GM12878 (cell line): ENCODE measurements around the gene CHD1L. TPM values are rescaled to one million over a fixed set of nuclear protein-coding genes. Genes with fewer than 3 reads are reported as not detected.

Source experiments
- ATAC-seq: fragments of 200-7000 bp; cut with Tn5 transposase; 3 replicates; pipeline ENCODE4 v1.9.1; 2020; ENCODE audit warnings: mild to moderate bottlenecking, moderate library complexity
- BruUV-seq: library from RNA; stranded (reverse); fragments of 400-500 nt; replicated peaks from 2 replicates; lab custom pipeline; 2021; lab: Mats Ljungman, UMichigan
- CTCF ChIA-PET: fragments of 300-600 bp; sonication (Branson Sonifier 250); formaldehyde crosslinking; extraction: SDS; loops from one replicate; lab custom pipeline; 2021; ENCODE audit warnings: inconsistent platforms; lab: Yijun Ruan, JAX
- POLR2A ChIA-PET: fragments of 350-600 bp; formaldehyde crosslinking; extraction: SDS; loops from one replicate; lab custom pipeline; 2021; ENCODE audit warnings: inconsistent platforms; lab: Charles Lee
- RAD21 ChIA-PET: fragments of 300-600 bp; sonication (Branson Sonifier 250); formaldehyde crosslinking; loops from one replicate; lab custom pipeline; 2023; ENCODE audit warnings: antibody characterized with exemption; ENCODE audit not compliant: unreplicated experiment; lab: Charles Lee
- SMC1A ChIA-PET: fragments of 300-600 bp; sonication (Branson Sonifier 250); formaldehyde crosslinking; loops from one replicate; lab custom pipeline; 2023; ENCODE audit not compliant: unreplicated experiment, uncharacterized antibody; lab: Charles Lee
- DNase-seq: peaks from one replicate; pipeline ENCODE4 v3.0.0-alpha.2; 2011; ENCODE audit warnings: low read depth, low spot score
- FAIRE-seq: peaks from 3 replicates; lab custom pipeline; 2011; peaks lifted over from hg19 to GRCh38; lab: Jason Lieb, UNC
- H2AFZ ChIP-seq: 2 replicates; pipeline ENCODE4 v1.6.0; 2011; ENCODE audit warnings: low read depth, low read length, control low read depth; ENCODE audit not compliant: control insufficient read depth
- H3K27ac ChIP-seq: 2 replicates; pipeline ENCODE4 v1.5.1; 2011; ENCODE audit warnings: control low read depth; ENCODE audit not compliant: control insufficient read depth, insufficient read depth
- H3K27me3 ChIP-seq, 2 experiments: replicated peaks in 1 of 2; 2 replicates each; pipeline versions ENCODE4 v1.6.0 to v1.6.1; 2011; ENCODE audit warnings: low read length in 1 of 2; ENCODE audit not compliant: control insufficient read depth in 2 of 2, insufficient read depth in 2 of 2
- H3K36me3 ChIP-seq, 2 experiments: 2 replicates each; pipeline ENCODE4 v1.5.1; 2011; ENCODE audit warnings: low read length in 1 of 2; ENCODE audit not compliant: control insufficient read depth in 2 of 2, insufficient read depth in 2 of 2
- H3K4me1 ChIP-seq: 2 replicates; pipeline ENCODE4 v1.6.1; 2011; ENCODE audit warnings: mild to moderate bottlenecking, low read length, moderate library complexity, mixed read lengths; ENCODE audit not compliant: control insufficient read depth, insufficient read depth
- H3K4me2 ChIP-seq: 2 replicates; pipeline ENCODE4 v1.6.0; 2011; ENCODE audit warnings: control low read depth; ENCODE audit not compliant: control insufficient read depth, insufficient read depth
- H3K4me3 ChIP-seq: fragments of 200-600 bp; sonication (generic); 2 replicates; pipeline ENCODE4 v1.5.1; 2016
- H3K79me2 ChIP-seq: 2 replicates; pipeline ENCODE4 v1.6.0; 2011; ENCODE audit warnings: low read length; ENCODE audit not compliant: control insufficient read depth, insufficient read depth
- H3K9ac ChIP-seq: 2 replicates; pipeline ENCODE4 v1.8.0; 2011; ENCODE audit warnings: low read length, control low read depth, mixed read lengths; ENCODE audit not compliant: control insufficient read depth, insufficient read depth
- H3K9me3 ChIP-seq: replicated peaks from 3 replicates; pipeline ENCODE4 v1.5.1; 2011; ENCODE audit warnings: mild to moderate bottlenecking, low read length; ENCODE audit not compliant: control insufficient read depth, insufficient read depth
- H4K20me1 ChIP-seq: 2 replicates; pipeline ENCODE4 v1.6.0; 2011; ENCODE audit not compliant: control insufficient read depth, insufficient read depth
- CBX3 ChIP-seq: fragments of 200-600 bp; sonication (generic); IDR thresholded peaks from 2 replicates; pipeline ENCODE4 v1.6.1; 2016; ENCODE audit warnings: low read depth, borderline replicate concordance
- CHD2 ChIP-seq: IDR thresholded peaks from 2 replicates; pipeline ENCODE4 v1.6.1; 2011; ENCODE audit warnings: low read depth, low read length, improper control_type of control experiment, borderline replicate concordance
- EED ChIP-seq: sonication (generic); IDR thresholded peaks from 2 replicates; pipeline ENCODE4 v1.6.1; 2016; ENCODE audit warnings: antibody characterized with exemption, low read depth
- HCFC1 ChIP-seq: fragments of 150-350 bp; IDR thresholded peaks from 2 replicates; pipeline ENCODE4 v1.6.1; 2014; ENCODE audit warnings: low read length
- KDM1A ChIP-seq: fragments of 200-600 bp; sonication (generic); IDR thresholded peaks from 2 replicates; pipeline ENCODE4 v1.6.1; 2016; ENCODE audit warnings: borderline replicate concordance
- MTA3 ChIP-seq: IDR thresholded peaks from 2 replicates; pipeline ENCODE4 v1.6.1; 2012; ENCODE audit warnings: low read length, inconsistent platforms, borderline replicate concordance
- TBL1XR1 ChIP-seq: IDR thresholded peaks from 2 replicates; pipeline ENCODE4 v1.6.1; 2012; ENCODE audit warnings: low read depth, low read length, improper control_type of control experiment
- TCF12 ChIP-seq: IDR thresholded peaks from 2 replicates; pipeline ENCODE4 v1.6.1; 2011; ENCODE audit warnings: low read depth, mild to moderate bottlenecking, low read length
- ZNF622 ChIP-seq: fragments of 450-650 bp; IDR thresholded peaks from 2 replicates; pipeline ENCODE4 v1.6.1; 2017; ENCODE audit warnings: mild to moderate bottlenecking, inconsistent platforms
- WGBS: methylation state at CpG from one replicate; pipeline ENCODE4 v1.1.6; 2016; ENCODE audit warnings: low lambda C conversion rate; ENCODE audit not compliant: insufficient replicate concordance, insufficient coverage; ENCODE audit errors: missing lambda C conversion rate; 5-methylcytosine and 5-hydroxymethylcytosine counted together
- in situ Hi-C: fragments of 300-500 bp; cut with MboI; formaldehyde crosslinking; loops from 9 replicates; pipeline ENCODE4 v1.14.3; 2018; ENCODE audit warnings: mixed read lengths
- intact Hi-C: fragments of 100-400 bp; cut with micrococcal nuclease; formaldehyde crosslinking; loops from one replicate; pipeline ENCODE4 v1.14.2; 2022; ENCODE audit not compliant: unreplicated experiment
- polyA plus RNA-seq, 11 experiments: library from polyadenylated mRNA; depleted of rRNA in 4 of 11; unstranded in 6 of 11; stranded (reverse) in 5 of 11; fragments of >200 nt; fragmentation: Nextera tagmentation in 4 of 11; fragmentation: Illumina TruSeq in 1 of 11; extraction: Ambion mirVana in 4 of 11; extraction: Trizol in 1 of 11; gene quantifications; 1 replicate in 1 of 11; 2 replicates in 10 of 11; pipeline versions ENCODE4 v1.2.1 to v1.2.3, GENCODE V29; 2011 to 2016; ENCODE audit warnings: inconsistent platforms in 2 of 11, missing spikeins in 2 of 11, low read depth in 1 of 11
- total RNA-seq, 4 experiments: library from RNA; depleted of rRNA in 3 of 4; stranded (reverse); fragments of >200 nt in 3 of 4; fragmentation: Illumina TruSeq in 1 of 4; extraction: Trizol in 1 of 4; gene quantifications; 2 replicates each; pipeline versions ENCODE4 v1.2.1 to v1.2.3, GENCODE V29; 2013 to 2021
- TF ChIP-seq, protein P1 (sequence below): fragments of 450-650 bp; IDR thresholded peaks from 2 replicates; pipeline ENCODE4 v1.6.1; 2016; ENCODE audit warnings: mild to moderate bottlenecking
- TF ChIP-seq, protein P2 (sequence below): fragments of 450-650 bp; IDR thresholded peaks from 2 replicates; pipeline ENCODE4 v1.6.1; 2017; ENCODE audit warnings: mild to moderate bottlenecking, moderate library complexity
- TF ChIP-seq, protein P3 (sequence below): IDR thresholded peaks from 2 replicates; pipeline ENCODE4 v1.6.1; 2011; ENCODE audit warnings: borderline replicate concordance, low read depth, mild to moderate bottlenecking, moderate library complexity, low read length; ENCODE audit not compliant: insufficient read depth, poor library complexity, severe bottlenecking
- TF ChIP-seq, protein P4 (sequence below): fragments of 450-650 bp; IDR thresholded peaks from 2 replicates; pipeline ENCODE4 v1.6.1; 2016; ENCODE audit warnings: mild to moderate bottlenecking, moderate library complexity, borderline replicate concordance
- TF ChIP-seq, protein P5 (sequence below): IDR thresholded peaks from 2 replicates; pipeline ENCODE4 v1.6.1; 2011; ENCODE audit warnings: low read depth, mild to moderate bottlenecking, low read length, moderate library complexity, borderline replicate concordance; ENCODE audit errors: extremely low read depth

CHD1L gene
- total and polyA plus RNA-seq, 10 of the 15 experiments (the other 5 are each of a cell fraction or from before 2014, with no cell fraction given) = 21.2 to 54.2 (median 44.5) TPM

DNA sequence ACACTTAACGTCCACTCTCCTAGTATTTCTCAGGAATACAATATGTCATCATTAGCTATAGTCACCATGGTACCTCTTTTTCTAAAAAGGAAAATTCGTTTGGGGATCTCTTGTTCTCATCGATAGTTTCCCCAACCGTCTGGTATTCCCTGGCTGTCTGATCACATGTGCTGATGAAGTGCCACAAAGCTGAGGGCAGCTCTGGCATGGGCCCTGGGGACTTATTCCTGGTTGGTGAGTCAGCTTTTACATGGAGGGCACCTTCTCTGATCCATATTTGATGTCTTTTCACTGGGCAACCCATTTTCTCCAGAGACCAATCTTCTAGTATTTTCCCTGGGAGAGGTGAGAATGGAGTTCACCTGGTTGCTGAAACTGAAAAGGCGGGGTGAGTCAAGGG, 39.5 kb downstream of the CHD1L start:
- ChIA-PET RAD21 (no interaction called here), SMC1A (interaction anchor here (1.7 kb wide), 1 partner anchor 8 kb away, joined by 5 read pairs; no protein-coding TSS in a partner anchor), POLR2A (no interaction called here)
- TF ChIP-seq HCFC1 = no peak
- TF ChIP-seq ZNF622 = no peak
- TF ChIP-seq, protein P1, sequence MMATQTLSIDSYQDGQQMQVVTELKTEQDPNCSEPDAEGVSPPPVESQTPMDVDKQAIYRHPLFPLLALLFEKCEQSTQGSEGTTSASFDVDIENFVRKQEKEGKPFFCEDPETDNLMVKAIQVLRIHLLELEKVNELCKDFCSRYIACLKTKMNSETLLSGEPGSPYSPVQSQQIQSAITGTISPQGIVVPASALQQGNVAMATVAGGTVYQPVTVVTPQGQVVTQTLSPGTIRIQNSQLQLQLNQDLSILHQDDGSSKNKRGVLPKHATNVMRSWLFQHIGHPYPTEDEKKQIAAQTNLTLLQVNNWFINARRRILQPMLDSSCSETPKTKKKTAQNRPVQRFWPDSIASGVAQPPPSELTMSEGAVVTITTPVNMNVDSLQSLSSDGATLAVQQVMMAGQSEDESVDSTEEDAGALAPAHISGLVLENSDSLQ = no peak
- TF ChIP-seq, protein P2, sequence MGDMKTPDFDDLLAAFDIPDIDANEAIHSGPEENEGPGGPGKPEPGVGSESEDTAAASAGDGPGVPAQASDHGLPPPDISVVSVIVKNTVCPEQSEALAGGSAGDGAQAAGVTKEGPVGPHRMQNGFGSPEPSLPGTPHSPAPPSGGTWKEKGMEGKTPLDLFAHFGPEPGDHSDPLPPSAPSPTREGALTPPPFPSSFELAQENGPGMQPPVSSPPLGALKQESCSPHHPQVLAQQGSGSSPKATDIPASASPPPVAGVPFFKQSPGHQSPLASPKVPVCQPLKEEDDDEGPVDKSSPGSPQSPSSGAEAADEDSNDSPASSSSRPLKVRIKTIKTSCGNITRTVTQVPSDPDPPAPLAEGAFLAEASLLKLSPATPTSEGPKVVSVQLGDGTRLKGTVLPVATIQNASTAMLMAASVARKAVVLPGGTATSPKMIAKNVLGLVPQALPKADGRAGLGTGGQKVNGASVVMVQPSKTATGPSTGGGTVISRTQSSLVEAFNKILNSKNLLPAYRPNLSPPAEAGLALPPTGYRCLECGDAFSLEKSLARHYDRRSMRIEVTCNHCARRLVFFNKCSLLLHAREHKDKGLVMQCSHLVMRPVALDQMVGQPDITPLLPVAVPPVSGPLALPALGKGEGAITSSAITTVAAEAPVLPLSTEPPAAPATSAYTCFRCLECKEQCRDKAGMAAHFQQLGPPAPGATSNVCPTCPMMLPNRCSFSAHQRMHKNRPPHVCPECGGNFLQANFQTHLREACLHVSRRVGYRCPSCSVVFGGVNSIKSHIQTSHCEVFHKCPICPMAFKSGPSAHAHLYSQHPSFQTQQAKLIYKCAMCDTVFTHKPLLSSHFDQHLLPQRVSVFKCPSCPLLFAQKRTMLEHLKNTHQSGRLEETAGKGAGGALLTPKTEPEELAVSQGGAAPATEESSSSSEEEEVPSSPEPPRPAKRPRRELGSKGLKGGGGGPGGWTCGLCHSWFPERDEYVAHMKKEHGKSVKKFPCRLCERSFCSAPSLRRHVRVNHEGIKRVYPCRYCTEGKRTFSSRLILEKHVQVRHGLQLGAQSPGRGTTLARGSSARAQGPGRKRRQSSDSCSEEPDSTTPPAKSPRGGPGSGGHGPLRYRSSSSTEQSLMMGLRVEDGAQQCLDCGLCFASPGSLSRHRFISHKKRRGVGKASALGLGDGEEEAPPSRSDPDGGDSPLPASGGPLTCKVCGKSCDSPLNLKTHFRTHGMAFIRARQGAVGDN = no peak
- TF ChIP-seq, protein P3, sequence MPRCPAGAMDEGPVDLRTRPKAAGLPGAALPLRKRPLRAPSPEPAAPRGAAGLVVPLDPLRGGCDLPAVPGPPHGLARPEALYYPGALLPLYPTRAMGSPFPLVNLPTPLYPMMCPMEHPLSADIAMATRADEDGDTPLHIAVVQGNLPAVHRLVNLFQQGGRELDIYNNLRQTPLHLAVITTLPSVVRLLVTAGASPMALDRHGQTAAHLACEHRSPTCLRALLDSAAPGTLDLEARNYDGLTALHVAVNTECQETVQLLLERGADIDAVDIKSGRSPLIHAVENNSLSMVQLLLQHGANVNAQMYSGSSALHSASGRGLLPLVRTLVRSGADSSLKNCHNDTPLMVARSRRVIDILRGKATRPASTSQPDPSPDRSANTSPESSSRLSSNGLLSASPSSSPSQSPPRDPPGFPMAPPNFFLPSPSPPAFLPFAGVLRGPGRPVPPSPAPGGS = no peak
- TF ChIP-seq EED = no peak
- TF ChIP-seq TCF12 = no peak
- no peak for TF ChIP-seq KDM1A
- TF ChIP-seq, protein P4, sequence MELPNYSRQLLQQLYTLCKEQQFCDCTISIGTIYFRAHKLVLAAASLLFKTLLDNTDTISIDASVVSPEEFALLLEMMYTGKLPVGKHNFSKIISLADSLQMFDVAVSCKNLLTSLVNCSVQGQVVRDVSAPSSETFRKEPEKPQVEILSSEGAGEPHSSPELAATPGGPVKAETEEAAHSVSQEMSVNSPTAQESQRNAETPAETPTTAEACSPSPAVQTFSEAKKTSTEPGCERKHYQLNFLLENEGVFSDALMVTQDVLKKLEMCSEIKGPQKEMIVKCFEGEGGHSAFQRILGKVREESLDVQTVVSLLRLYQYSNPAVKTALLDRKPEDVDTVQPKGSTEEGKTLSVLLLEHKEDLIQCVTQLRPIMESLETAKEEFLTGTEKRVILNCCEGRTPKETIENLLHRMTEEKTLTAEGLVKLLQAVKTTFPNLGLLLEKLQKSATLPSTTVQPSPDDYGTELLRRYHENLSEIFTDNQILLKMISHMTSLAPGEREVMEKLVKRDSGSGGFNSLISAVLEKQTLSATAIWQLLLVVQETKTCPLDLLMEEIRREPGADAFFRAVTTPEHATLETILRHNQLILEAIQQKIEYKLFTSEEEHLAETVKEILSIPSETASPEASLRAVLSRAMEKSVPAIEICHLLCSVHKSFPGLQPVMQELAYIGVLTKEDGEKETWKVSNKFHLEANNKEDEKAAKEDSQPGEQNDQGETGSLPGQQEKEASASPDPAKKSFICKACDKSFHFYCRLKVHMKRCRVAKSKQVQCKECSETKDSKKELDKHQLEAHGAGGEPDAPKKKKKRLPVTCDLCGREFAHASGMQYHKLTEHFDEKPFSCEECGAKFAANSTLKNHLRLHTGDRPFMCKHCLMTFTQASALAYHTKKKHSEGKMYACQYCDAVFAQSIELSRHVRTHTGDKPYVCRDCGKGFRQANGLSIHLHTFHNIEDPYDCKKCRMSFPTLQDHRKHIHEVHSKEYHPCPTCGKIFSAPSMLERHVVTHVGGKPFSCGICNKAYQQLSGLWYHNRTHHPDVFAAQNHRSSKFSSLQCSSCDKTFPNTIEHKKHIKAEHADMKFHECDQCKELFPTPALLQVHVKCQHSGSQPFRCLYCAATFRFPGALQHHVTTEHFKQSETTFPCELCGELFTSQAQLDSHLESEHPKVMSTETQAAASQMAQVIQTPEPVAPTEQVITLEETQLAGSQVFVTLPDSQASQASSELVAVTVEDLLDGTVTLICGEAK = no peak
- no peak for TF ChIP-seq CHD2
- TF ChIP-seq, protein P5, sequence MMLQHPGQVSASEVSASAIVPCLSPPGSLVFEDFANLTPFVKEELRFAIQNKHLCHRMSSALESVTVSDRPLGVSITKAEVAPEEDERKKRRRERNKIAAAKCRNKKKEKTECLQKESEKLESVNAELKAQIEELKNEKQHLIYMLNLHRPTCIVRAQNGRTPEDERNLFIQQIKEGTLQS = no peak
- TF ChIP-seq CBX3 = no peak
- TF ChIP-seq TBL1XR1 = no peak
- no peak for TF ChIP-seq MTA3

More for the DNA sequence above, 39.5 kb downstream of the CHD1L start:
- no peak for DNase-seq
- Histone ChIP-seq H3K9me3 (no peaks in the 10 kb centered on the region), H3K4me1 (no peaks in the 10 kb centered on the region), H3K9ac (no peak overlapping the region), H4K20me1 (no peaks in the 10 kb centered on the region), H3K79me2 (no peaks in the 10 kb centered on the region), H3K4me3 (no peak overlapping the region), H2AFZ (no peak overlapping the region), H3K27me3 (no peaks in the 10 kb centered on the region), H3K27ac (no peak overlapping the region), H3K36me3 (peaks cover 12 to 17% of the 10 kb centered on the region in 2 experiments), H3K4me2 (no peak overlapping the region)
- no peak for ATAC-seq
- no peak for FAIRE-seq
- CTCF ChIA-PET = interaction anchor here (0.9 to 1.5 kb wide), 2 partner anchors 8 to 107 kb away, joined by 3 to 5 read pairs; no protein-coding TSS in a partner anchor
- WGBS = 97% methylated on average over 5 of the region's 5 CpGs
- intact Hi-C loops (no loop called here), in situ Hi-C loops (no loop called here)
- no TSS peak for BruUV-seq
